Upper lobe of left lung (tissue), 6 donors: ENCODE data around the gene FRMPD1. TPM values are rescaled to one million over a fixed set of nuclear protein-coding genes. Genes with fewer than 3 reads are reported as not detected.

Experiments
- ATAC-seq, 2 donors: fragments of 200-7000 bp; cut with Tn5 transposase; one replicate each; pipeline ENCODE4 v1.9.1; 2022; ENCODE audit warnings: mild to moderate bottlenecking in 2 of 2, moderate library complexity in 2 of 2; ENCODE audit not compliant: low FRiP score in 2 of 2
- DNase-seq, 2 donors: peaks; one replicate each; pipeline ENCODE4 v3.0.0-alpha.2; 2019 to 2020
- H3K27ac ChIP-seq, 4 donors: fragments of 200-600 bp; sonication (generic); one replicate each; pipeline ENCODE4 v1.5.1; 2016 to 2019
- H3K27me3 ChIP-seq, 4 donors: fragments of 200-600 bp; sonication (generic); one replicate each; pipeline ENCODE4 v1.5.1; 2017 to 2019
- H3K36me3 ChIP-seq, 4 donors: fragments of 200-600 bp; sonication (generic); one replicate each; pipeline ENCODE4 v1.5.1; 2016 to 2019
- H3K4me1 ChIP-seq, 4 donors: fragments of 200-600 bp; sonication (generic); one replicate each; pipeline ENCODE4 v1.5.1; 2018 to 2019
- H3K4me3 ChIP-seq, 4 donors: fragments of 200-600 bp; sonication (generic); one replicate each; pipeline ENCODE4 v1.5.1; 2017 to 2019; ENCODE audit warnings: mild to moderate bottlenecking in 2 of 4, moderate library complexity in 1 of 4
- H3K9me3 ChIP-seq, 4 donors: fragments of 200-600 bp; sonication (generic); one replicate each; pipeline ENCODE4 v1.5.1; 2018 to 2019
- CTCF ChIP-seq, 6 experiments: fragments of 450-650 bp in 4 of 6; fragments of 200-600 bp in 2 of 6; sonication (generic) in 2 of 6; IDR thresholded peaks; one replicate each; pipeline ENCODE4 v1.5.1; 2016 to 2019; ENCODE audit warnings: antibody characterized with exemption in 6 of 6
- EP300 ChIP-seq, 4 donors: sonication (generic); formaldehyde crosslinking; IDR thresholded peaks; one replicate each; pipeline ENCODE4 v1.5.1; 2017; ENCODE audit warnings: antibody characterized with exemption in 4 of 4, control low read depth in 2 of 4
- POLR2A ChIP-seq, 4 donors: fragments of 450-650 bp; IDR thresholded peaks; one replicate each; pipeline ENCODE4 v1.5.1; 2016 to 2017; ENCODE audit warnings: antibody characterized with exemption in 4 of 4, mild to moderate bottlenecking in 2 of 4
- POLR2AphosphoS5 ChIP-seq, 2 donors: sonication (generic); formaldehyde crosslinking; IDR thresholded peaks; one replicate each; pipeline ENCODE4 v1.5.1; 2017; ENCODE audit warnings: antibody characterized with exemption in 2 of 2
- WGBS, 2 donors: methylation state at CpG; one replicate each; pipeline ENCODE4 v1.1.5; 2017 to 2018; 5-methylcytosine and 5-hydroxymethylcytosine counted together
- total RNA-seq, 6 donors: library from RNA; depleted of rRNA in 4 of 6; stranded (reverse); fragments of >200 nt in 4 of 6; gene quantifications; one replicate each; pipeline versions ENCODE4 v1.1.0 to v1.2.1, GENCODE V29; 2016 to 2021
- donor health status: DM: no; HTN: no; CAD: no; lungs with moderate emphysema.
- donor health status: DM: no; HTN: yes; CAD: no; lungs with severe emphysema.

FRMPD1 gene
- total RNA-seq, 6 donors from 2014 or later = under 0.01 to 0.39 (median 0.17) TPM; not detected in 1

GRCh38 chr9:37788332-37788731, 137.6 kb downstream of the FRMPD1 start:
- WGBS, 2 donors = 57 to 67% methylated on average over 6 of the region's 6 CpGs
- no peak for DNase-seq
- ATAC-seq = no peak
- TF ChIP-seq CTCF (IDR thresholded peaks at IDR 0.05) = no peak
- Histone ChIP-seq H3K4me3 (no peak overlapping the region), H3K27ac (peak overlapping the region in 2 of 4 donors; percentile 37 to 58), H3K4me1 (peaks cover 12 to 19% (median 17%) of the 10 kb centered on the region in 4 donors), H3K27me3 (no peaks in the 10 kb centered on the region), H3K9me3 (no peaks in the 10 kb centered on the region), H3K36me3 (peaks cover 0 to 3% (median under 1%) of the 10 kb centered on the region in 4 donors)

GRCh38 chr9:37790096-37790495, 139.3 kb downstream of the FRMPD1 start:
- peaks cover 3 to 7% (median 5%) of the 10 kb centered on the region in 4 donors for H3K4me1 ChIP-seq
- DNase-seq (no peak), ATAC-seq (no peak)
- 96 to 100% methylated on average over 2 of the region's 2 CpGs for WGBS, 2 donors
- no peaks in the 10 kb centered on the region for H3K27me3 ChIP-seq
- no peaks in the 10 kb centered on the region for H3K36me3 ChIP-seq
- no peak overlapping the region for H3K27ac ChIP-seq
- TF ChIP-seq POLR2A (IDR thresholded peaks at IDR 0.05) = no peak
- TF ChIP-seq EP300 (IDR thresholded peaks at IDR 0.05) = no peak
- no peak for TF ChIP-seq POLR2AphosphoS5 (IDR thresholded peaks at IDR 0.05)
- TF ChIP-seq CTCF (IDR thresholded peaks at IDR 0.05) = no peak
- H3K4me3 ChIP-seq = no peak overlapping the region
- H3K9me3 ChIP-seq = no peaks in the 10 kb centered on the region

- ATAC-seq = no peak
- WGBS, 2 donors = 90% methylated on average over 5 of the region's 5 CpGs
Measured at GRCh38 chr9:37792122-37792521, 141.4 kb downstream of the FRMPD1 start.

GRCh38 chr9:37796232-37796631, 145.5 kb downstream of the FRMPD1 start:
- peaks cover 0 to 5% (median 1%) of the 10 kb centered on the region in 4 donors for H3K27me3 ChIP-seq
- peaks cover 4 to 13% (median 6%) of the 10 kb centered on the region in 4 donors for H3K4me1 ChIP-seq
- WGBS, 2 donors = 30 to 53% methylated on average over 2 of the region's 2 CpGs
- H3K27ac ChIP-seq = no peak overlapping the region
- H3K4me3 ChIP-seq = no peak overlapping the region
- no peaks in the 10 kb centered on the region for H3K9me3 ChIP-seq
- no peak for DNase-seq
- H3K36me3 ChIP-seq = no peaks in the 10 kb centered on the region
- TF ChIP-seq POLR2A (IDR thresholded peaks at IDR 0.05) = no peak
- no peak for TF ChIP-seq CTCF (IDR thresholded peaks at IDR 0.05)
- no peak for TF ChIP-seq POLR2AphosphoS5 (IDR thresholded peaks at IDR 0.05)
- TF ChIP-seq EP300 (IDR thresholded peaks at IDR 0.05) = no peak
- ATAC-seq = no peak

More at GRCh38 chr9:37792122-37792521, 141.4 kb downstream of the FRMPD1 start:
- TF ChIP-seq POLR2A (IDR thresholded peaks at IDR 0.05) = no peak
- no peak for TF ChIP-seq CTCF (IDR thresholded peaks at IDR 0.05)
- TF ChIP-seq EP300 (IDR thresholded peaks at IDR 0.05) = no peak
- TF ChIP-seq POLR2AphosphoS5 (IDR thresholded peaks at IDR 0.05) = no peak
- H3K9me3 ChIP-seq = no peaks in the 10 kb centered on the region
- no peaks in the 10 kb centered on the region for H3K4me1 ChIP-seq
- H3K27ac ChIP-seq = no peak overlapping the region
- H3K36me3 ChIP-seq = no peaks in the 10 kb centered on the region
- H3K27me3 ChIP-seq = no peaks in the 10 kb centered on the region
- DNase-seq = no peak
- H3K4me3 ChIP-seq = no peak overlapping the region

Other genes with a start within 250 kb of the FRMPD1 start
- gene GRHPR, start 228.3 kb upstream of the FRMPD1 start, total RNA-seq = 10 to 100 TPM; 68.2 to 97.6 (median 81.3) TPM
- gene ZBTB5, start 185.5 kb upstream of the FRMPD1 start, total RNA-seq = 10 to 100 TPM in 3 of 6 donors, 1 to 10 TPM in 3; 7.9 to 15.0 (median 10.0) TPM
- 10 to 100 TPM in 5 of 6 donors, 1 to 10 TPM in 1; 10.0 to 16.9 (median 14.5) TPM for gene POLR1E, start 165.0 kb upstream of the FRMPD1 start, total RNA-seq
- gene FBXO10, start 74.6 kb upstream of the FRMPD1 start, total RNA-seq = 10 to 100 TPM in 2 of 6 donors, 1 to 10 TPM in 4; 7.9 to 13.4 (median 8.7) TPM
- gene TOMM5, start 58.4 kb upstream of the FRMPD1 start, total RNA-seq = 10 to 100 TPM; 35.4 to 83.5 (median 54.2) TPM
- 10 to 100 TPM in 2 of 6 donors, 1 to 10 TPM in 4; 3.8 to 18.9 (median 8.3) TPM for gene TRMT10B, start 102.9 kb downstream of the FRMPD1 start, total RNA-seq
- gene EXOSC3, start 134.1 kb downstream of the FRMPD1 start, total RNA-seq = 10 to 100 TPM in 5 of 6 donors, 1 to 10 TPM in 1; 8.0 to 49.8 (median 35.1) TPM
- gene DCAF10, start 149.8 kb downstream of the FRMPD1 start, total RNA-seq = 10 to 100 TPM; 19.0 to 42.7 (median 25.1) TPM